ENCODE measurements around the gene DNMT1.
"Not testable (repeated sequence)": the region's sequence is repeated elsewhere in the genome, so short reads cannot be mapped to it uniquely, and the experiment has no call there.

DNMT1 gene
- total RNA-seq, result 161 to 223 (median 209) reads per million in 4 experiments

GRCh38 chr19:10194500-10195198 lies at the start of gene DNMT1:
TSS of gene DNMT1 (minus strand) at chr19:10194953. CDS start at chr19:10194899, 54 bp downstream.
- peak; percentile 88 for DNase-seq

DNA sequence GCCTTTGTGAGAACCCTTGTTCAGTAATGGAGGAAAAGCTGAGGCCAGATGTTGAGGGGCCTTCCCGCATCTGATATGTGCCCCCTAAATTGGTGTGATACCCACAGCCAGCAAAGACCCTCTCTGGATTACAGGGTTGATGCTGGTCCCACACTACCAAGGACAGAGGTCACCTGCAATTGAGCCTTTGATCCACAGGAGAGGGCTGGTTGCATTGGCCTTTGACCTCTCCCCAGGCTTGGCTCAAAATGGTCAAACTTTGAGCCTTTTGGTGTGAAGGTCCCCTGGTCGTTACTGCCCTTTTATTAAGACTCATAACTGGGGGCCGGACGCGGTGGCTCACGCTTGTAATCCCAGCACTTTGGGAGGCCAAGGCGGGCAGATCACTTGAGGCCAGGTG lies 48.9 kb upstream of the DNMT1 start:
- no peak for DNase-seq

GRCh38 chr19:10241826-10242449 lies 47.2 kb upstream of the DNMT1 start:
- not testable (repeated sequence) for DNase-seq

DNA sequence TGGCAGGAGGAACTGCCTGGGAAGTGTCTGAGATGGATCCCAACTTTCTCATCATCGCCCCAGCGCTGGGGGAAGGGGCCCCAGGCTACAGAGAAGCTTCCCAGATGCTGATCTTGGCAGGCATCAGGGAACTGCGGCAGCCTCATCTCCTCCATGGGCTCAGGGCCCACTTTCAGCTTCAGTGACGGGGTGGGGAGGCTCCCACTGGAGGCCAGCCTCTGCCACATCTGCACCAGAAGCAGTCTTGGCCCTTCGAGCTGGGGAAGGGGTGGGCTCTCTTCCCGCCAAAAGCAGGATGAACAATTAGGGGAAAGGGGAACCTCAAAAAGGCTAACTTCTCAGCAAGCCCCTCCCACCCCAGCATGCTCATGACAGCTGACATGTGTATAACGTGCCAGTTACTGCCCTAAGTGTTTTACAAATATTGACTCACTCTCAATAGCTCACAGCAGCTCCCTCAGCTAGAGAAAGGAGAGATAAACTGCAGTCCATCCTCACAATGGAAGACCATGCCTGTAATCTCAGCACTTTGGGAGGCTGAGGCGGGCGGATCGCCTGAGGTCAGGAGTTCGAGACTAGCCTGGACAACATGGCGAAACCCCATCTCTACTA lies 43.5 kb upstream of the DNMT1 start:
- DNase-seq, result no peak

DNA sequence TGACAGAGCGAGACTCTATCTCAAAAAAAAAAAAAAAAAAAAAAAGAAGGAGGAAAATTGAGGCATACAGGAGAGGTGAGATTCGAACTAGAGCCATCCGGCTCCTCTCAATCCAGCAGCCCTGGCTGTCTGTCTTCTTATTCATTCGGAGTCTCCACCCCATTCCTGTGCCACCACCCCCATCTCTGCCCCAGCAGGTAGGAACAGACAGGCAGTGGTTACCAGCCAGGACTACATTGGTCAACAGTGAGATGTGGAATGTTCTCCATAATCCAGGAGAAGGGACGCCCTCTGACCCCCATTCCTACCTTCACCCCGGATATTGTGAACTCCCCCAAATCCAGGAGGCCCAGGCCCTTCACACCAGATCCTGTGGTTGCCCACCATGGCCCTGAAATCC lies 42.9 kb upstream of the DNMT1 start:
- DNase-seq, result no peak

DNA sequence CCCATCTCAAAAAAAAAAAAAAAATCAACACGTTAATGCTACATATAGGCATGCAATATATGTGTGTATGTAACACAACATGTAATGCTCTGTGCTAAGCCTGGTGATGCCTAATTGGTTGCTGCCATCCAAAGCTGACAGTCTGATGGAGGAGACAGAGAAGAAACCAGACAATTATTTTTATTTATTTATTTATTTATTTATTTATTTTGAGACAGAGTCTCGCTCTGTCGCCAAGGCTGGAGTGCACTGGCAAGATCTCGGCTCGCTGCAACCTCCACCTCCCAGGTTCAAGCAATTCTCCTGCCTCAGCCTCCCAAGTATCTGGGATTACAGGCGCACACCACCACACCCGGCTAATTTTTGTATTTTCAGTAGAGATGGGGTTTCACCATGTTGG lies 40.7 kb upstream of the DNMT1 start:
- DNase-seq, result not testable (repeated sequence)

GRCh38 chr19:10235003-10235402 lies 40.2 kb upstream of the DNMT1 start:
- DNase-seq, result no peak

- DNase-seq, result no peak
These were observed 39.2 kb upstream of the DNMT1 start for GRCh38 chr19:10233946-10234345.

DNA sequence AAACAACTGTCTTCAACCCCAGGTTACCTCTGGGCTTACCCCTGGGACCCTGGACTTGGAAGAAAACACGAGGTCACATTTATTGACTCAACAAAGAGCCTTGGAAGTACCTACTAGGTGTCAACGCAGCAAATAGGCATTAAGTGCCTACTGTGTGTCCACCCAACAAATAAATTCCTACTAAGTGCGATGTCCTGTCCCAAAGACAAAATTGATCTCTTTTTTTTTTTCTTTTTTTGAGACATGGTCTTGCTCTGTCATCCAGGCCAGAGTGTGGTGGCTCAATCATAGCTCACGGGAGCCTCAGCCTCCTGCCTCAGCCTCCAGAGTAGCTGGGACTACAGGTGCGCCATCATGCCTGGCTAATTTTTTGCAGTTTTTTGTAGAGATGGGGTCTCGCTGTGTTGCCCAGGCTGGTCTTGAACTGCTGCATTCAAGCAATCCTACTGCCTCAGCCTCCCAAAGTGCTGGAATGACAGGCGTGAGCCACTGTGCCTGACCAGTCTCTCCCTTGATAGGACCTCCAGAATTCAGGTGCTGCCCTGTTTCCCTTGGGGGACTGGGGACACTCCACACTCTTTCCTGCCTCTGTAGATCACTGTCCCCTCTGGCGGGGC lies 37.0 kb upstream of the DNMT1 start:
- no peak for DNase-seq

GRCh38 chr19:10230861-10231611 lies 36.3 kb upstream of the DNMT1 start, which contains the start of gene S1PR2:
TSS of gene S1PR2 (minus strand) at chr19:10231331. CDS start at chr19:10224905, 6,426 bp downstream.
- DNase-seq, result peak; percentile 59

GRCh38 chr19:10230173-10230860 lies 35.6 kb upstream of the DNMT1 start:
- DNase-seq, result peak; percentile 38

DNA sequence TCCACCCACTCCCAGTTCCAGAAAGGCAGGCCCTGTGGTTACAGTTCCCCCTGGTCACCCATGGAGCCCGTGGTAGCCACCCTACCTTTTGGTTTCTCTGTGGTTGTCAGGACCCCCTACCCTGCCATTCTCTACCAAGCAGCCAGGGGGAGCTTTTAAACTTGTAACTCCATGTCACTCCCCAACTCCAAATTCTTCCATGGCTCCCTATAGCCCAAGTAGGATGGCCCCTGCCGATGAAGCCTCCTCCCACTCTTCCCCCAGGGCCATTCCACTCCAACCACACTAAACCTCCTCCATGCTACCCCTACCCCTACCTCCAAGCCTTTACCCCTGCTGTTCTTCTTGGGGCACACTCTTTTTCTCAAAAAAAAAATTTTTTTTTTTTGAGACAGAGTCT lies 34.2 kb upstream of the DNMT1 start:
- peak; percentile 15 for DNase-seq

- no peak for DNase-seq
These were observed 33.6 kb upstream of the DNMT1 start for GRCh38 chr19:10228393-10228792.

GRCh38 chr19:10227026-10227971 lies 32.5 kb upstream of the DNMT1 start:
- no peak for DNase-seq

- DNase-seq, result no peak
These were observed 31.7 kb upstream of the DNMT1 start for GRCh38 chr19:10226376-10227025.

DNA sequence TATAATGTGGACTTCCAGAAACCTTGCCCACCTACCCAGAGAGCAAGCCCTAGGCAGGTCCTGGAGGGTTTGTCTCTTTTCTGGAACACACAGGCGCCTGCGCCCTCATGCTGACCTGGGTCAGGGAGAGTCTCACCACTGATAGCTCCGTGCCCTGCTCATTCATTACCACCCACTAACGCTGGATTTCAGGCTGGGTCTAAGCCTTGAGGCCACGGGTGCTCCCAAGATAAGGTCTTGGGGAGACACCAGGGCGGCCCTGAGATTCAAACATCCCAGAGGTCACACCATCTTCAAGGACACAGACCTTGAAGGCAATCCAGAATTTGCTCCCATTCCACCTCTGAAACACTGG lies 31.2 kb upstream of the DNMT1 start:
- no peak for DNase-seq

DNA sequence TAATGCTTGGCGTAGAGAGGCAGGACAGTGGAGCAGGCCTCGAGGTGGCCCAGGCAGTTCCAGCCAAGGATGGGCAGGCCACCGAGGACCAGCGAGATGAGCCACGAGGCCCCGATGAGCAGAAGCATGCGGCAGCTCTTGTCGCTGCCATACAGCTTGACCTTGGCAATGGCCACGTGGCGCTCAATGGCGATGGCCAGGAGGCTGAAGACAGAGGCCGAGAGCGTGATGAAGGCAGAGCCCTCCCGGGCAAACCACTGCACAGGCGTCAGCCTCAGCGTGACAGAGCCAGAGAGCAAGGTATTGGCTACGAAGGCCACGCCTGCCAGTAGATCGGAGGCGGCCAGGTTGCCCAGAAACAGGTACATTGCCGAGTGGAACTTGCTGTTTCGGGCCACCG lies 29.6 kb upstream of the DNMT1 start:
- DNase-seq, result no peak

- DNase-seq, result no peak
These were observed 28.9 kb upstream of the DNMT1 start for GRCh38 chr19:10223488-10224213.

DNA sequence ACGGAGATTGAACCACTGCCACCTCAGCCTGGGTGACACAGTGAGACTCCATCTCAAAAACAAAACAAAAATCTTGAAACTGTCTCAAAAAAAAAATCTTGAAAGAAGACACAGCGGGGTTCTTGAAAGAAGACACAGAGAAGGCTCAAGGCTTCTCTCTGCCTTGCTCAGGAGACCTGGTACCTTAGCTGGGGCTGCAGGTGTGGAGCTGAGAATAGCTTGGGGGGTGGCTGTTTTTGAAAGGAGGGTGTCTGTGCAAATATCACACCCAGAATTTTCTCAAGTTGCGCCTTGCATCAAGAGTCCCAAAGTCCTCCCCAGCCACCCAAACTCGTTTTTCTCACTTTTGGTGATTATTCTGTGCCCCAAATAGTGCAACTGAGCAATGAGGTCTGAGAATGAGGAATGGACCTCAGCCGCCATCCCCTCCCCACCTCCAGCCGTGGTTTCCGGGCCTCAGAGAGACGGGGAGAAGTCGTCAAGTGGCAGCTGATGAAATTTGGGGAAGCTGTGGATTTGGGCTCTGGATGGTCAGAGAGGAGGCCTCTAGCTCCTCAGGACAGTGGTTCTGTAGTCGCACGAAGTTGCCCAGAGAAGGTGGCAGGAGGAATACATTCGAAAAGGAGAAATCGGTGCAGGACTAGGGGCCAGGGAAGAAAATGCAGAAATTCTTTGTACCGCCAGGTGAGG lies 27.6 kb upstream of the DNMT1 start:
- no peak for DNase-seq
